ENCODE data around the gene FAM124A.

DNA sequence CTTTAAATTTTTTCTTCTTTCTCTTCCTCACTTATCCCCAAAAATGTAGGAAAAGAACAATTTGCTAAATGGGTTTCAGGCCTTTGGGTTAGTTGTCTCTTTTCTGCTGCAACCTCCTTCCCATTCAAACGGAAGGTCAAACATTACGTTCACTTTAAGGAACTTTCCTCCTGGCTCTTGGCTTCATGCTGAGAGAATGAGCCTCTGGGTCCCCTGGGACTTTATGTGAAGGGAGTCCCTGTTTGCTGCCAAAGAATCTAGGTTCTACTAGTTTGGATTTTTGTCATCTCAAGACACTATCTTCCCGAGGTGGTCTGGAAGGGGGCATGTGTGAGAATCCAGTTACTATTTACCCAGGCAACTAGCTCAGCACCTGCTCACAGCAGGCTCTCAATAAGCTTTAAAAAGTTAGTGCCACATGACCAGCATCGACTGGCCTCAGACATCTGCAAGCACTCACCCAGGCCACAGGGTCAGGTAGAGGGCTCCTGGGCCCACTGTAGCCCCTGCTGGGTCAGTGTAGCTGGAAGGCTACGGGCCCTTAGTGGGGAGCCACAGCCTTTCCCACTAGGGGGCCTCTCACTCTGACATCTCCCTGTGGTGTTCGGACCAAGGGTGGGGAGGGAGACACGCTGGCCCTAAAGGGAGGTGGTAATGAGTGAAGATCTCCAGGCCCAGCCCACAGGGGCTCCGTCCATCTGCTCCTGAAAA is 40.5 kb downstream of the FAM124A start:
- TF ChIP-seq CTCF (conservative IDR thresholded peaks at IDR 0.05 in 1 of 2, IDR thresholded peaks at IDR 0.05 in 1 of 2; ENCODE audit: low read depth in 1 of 2, low read length in 2 of 2) = no peak
- no peak for TF ChIP-seq EZH2 (IDR thresholded peaks at IDR 0.05; ENCODE audit: low read length, missing control alignments)

Measured in fibroblast of lung (primary cell).